Measurements from ENCODE around the gene SPDYE4. TPM values are rescaled to one million over a fixed set of nuclear protein-coding genes. Genes with fewer than 3 reads are reported as not detected.
"Not testable (repeated sequence)": the region's sequence is repeated elsewhere in the genome, so short reads cannot be mapped to it uniquely, and the experiment has no call there.

Gene SPDYE4, protein sequence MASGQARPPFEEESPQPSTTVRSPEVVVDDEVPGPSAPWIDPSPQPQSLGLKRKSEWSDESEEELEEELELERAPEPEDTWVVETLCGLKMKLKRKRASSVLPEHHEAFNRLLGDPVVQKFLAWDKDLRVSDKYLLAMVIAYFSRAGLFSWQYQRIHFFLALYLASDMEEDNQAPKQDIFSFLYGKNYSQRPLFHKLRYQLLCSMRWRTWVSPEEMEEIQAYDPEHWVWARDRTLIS
- total RNA-seq: not detected
- long read RNA-seq: 0 reads

DNA sequence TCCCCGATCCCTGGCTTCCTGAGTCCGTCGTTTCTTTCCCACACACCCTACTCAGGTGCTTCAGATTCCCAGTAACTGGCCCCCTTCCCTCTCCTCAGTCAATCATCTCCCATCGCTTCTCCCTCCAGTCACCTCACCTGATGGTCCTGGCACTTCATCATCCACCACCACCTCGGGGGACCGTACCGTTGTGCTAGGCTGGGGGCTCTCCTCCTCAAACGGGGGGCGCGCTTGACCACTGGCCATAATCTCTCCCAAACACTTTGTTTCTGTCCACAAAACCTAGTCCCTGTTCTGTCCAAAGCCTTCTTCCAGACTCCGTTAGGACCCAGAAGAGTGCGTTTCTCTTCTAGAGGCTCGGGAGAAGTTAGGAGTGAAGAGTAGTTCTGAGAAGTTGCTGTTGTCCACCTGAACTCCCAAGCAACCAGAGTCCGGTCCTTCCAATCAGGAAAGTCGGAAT lies at the start of gene SPDYE4:
TSS of gene SPDYE4 (minus strand) at position 410 of the 460 bp plus-strand sequence. CDS start at position 246, 164 bp downstream.
- WGBS (ENCODE audit: insufficient coverage, low coverage, low lambda C conversion rate, missing lambda C conversion rate): 84% methylated on average over 11 of the region's 15 CpGs
- DNase-seq: no peak
- Histone ChIP-seq H3K27me3 (no peaks in the 10 kb centered on the region), H3K9me3 (no peaks in the 10 kb centered on the region), H3K27ac (no peak within 1 kb of the TSS), H3K36me3 (no peaks in the 10 kb centered on the region), H3K4me3 (no peak within 1 kb of the TSS), H3K4me1 (no peaks in the 10 kb centered on the region)
- ATAC-seq: no peak
- no peak for TF ChIP-seq POLR2A (IDR thresholded peaks at IDR 0.05)
- TF ChIP-seq, protein P1, sequence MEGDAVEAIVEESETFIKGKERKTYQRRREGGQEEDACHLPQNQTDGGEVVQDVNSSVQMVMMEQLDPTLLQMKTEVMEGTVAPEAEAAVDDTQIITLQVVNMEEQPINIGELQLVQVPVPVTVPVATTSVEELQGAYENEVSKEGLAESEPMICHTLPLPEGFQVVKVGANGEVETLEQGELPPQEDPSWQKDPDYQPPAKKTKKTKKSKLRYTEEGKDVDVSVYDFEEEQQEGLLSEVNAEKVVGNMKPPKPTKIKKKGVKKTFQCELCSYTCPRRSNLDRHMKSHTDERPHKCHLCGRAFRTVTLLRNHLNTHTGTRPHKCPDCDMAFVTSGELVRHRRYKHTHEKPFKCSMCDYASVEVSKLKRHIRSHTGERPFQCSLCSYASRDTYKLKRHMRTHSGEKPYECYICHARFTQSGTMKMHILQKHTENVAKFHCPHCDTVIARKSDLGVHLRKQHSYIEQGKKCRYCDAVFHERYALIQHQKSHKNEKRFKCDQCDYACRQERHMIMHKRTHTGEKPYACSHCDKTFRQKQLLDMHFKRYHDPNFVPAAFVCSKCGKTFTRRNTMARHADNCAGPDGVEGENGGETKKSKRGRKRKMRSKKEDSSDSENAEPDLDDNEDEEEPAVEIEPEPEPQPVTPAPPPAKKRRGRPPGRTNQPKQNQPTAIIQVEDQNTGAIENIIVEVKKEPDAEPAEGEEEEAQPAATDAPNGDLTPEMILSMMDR (IDR thresholded peaks at IDR 0.05): no peak
- intact Hi-C loops (cut with DNase I): loop anchor here in 1 of 2 donors (10.0 kb wide), 1 partner anchor 363 kb away; the partner anchor contains the start of gene RNF222

DNA sequence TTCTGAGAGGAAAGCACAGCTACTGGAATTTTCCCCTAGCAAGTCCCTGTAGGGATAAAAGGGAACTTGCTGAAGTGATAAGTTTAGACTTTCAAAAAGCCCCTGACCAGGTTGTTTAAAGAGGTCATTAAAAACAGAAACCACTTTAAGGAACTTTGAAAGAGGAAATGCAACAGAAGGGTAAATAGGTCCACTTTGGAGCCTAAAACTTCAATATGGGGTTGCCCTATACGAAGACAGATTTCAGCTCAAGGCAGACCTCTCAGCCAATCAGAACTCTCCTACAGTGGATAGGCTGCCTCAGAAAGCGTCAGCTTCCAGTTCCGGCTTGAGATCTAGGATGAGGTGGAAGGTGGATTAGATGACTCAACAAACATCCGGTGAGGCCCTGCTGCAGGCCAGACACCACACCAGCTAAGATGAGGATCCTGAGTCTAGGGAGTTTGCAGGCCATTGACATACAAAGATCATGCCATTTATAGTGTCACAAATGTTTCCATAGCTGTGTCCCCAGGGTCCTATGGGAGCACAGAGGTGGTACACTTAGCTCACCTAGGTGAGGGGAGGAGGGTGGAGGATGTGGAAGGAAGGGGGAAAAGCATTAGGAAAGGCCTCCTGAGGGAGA lies 48.7 kb upstream of the SPDYE4 start:
- DNase-seq (no peak), ATAC-seq (peak; percentile 45 to 75 (median 49))

DNA sequence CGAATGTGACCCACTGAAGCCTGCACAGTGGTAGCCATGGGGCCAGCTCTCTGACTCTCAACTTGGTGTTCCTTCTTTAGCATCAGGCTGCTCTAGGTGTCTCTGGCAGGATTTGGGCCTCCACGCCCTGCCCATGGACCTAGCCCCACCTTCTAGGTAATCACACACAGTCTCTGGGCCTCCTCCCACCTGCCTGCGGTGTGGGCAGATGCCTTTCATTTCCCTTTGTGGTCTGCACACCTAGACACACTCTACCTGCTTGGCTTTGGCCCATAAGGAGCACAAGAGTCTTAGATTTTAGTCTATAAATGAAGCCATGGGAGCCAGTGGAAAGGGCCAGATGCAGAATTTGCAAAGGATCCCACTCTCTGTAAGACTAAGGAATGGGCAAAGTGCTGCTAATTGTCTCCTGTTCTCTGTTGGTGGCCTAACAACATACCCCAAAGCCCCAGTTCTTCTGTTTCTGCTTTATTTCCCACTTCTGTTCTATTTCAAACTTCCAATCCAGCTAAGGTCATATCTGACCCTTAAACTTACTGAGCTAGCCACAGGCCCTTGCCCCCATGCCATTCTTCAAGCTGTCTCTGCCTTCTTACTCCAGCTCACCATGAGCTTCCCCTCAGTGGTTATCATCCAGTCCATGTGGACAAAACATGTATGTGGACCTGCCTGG lies 48.0 kb upstream of the SPDYE4 start:
- Histone ChIP-seq H3K36me3 (no peaks in the 10 kb centered on the region), H3K4me3 (no peak overlapping the region), H3K27ac (peak overlapping the region in 1 of 3 donors; percentile 4), H3K4me1 (no peaks in the 10 kb centered on the region), H3K27me3 (no peaks in the 10 kb centered on the region), H3K9me3 (no peaks in the 10 kb centered on the region)
- TF ChIP-seq POLR2A (IDR thresholded peaks at IDR 0.05): no peak
- TF ChIP-seq, protein P1 (IDR thresholded peaks at IDR 0.05): no peak
- no peak for ATAC-seq
- 100% methylated on average over 1 of the region's 3 CpGs for WGBS (ENCODE audit: insufficient coverage, low coverage, low lambda C conversion rate, missing lambda C conversion rate)
- intact Hi-C loops (cut with DNase I): no loop called here
- no peak for DNase-seq

More for the DNA sequence above, 48.7 kb upstream of the SPDYE4 start:
- TF ChIP-seq, protein P1 (IDR thresholded peaks at IDR 0.05): no peak
- TF ChIP-seq POLR2A (IDR thresholded peaks at IDR 0.05): no peak
- no peaks in the 10 kb centered on the region for H3K9me3 ChIP-seq
- H3K4me1 ChIP-seq: no peaks in the 10 kb centered on the region
- H3K4me3 ChIP-seq: no peak overlapping the region
- H3K36me3 ChIP-seq: no peaks in the 10 kb centered on the region
- no peaks in the 10 kb centered on the region for H3K27me3 ChIP-seq
- intact Hi-C loops (cut with DNase I): no loop called here
- H3K27ac ChIP-seq: peak overlapping the region in 1 of 3 donors; percentile 4
- WGBS (ENCODE audit: insufficient coverage, low coverage, low lambda C conversion rate, missing lambda C conversion rate): 53% methylated on average over 2 of the region's 4 CpGs

DNA sequence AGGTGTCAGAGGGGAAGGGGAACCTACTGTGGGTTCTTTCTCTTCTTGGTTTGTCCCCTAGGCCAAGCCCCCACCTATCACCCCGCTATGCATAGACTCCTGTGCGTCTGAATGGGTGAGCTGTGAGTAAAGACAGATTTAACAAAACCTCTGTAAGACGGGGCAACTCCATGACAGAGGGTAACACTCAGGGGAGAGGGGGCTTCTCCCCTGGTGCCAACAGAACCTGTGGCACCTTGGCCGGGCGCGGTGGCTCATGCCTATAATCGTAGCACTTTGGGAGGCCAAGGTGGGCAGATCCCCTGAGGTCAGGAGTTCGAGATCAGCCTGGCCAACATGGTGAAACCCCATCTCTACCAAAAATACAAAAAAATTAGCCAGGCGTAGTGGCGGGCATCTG lies 47.0 kb upstream of the SPDYE4 start:
- 88% methylated on average over 8 of the region's 10 CpGs for WGBS (ENCODE audit: insufficient coverage, low coverage, low lambda C conversion rate, missing lambda C conversion rate)
- H3K36me3 ChIP-seq; H3K4me3 ChIP-seq; H3K4me1 ChIP-seq; H3K27me3 ChIP-seq; H3K27ac ChIP-seq; ATAC-seq; H3K9me3 ChIP-seq; intact Hi-C loops (cut with DNase I); DNase-seq: not testable (repeated sequence)
